Heart left ventricle (tissue), 13 donors: ENCODE results near the gene GALNT9.

Experiments used
- POLR2A ChIP-seq, 2 donors: fragments of 450-650 bp; IDR thresholded peaks; one replicate each; pipeline ENCODE4 v1.6.1; 2017; ENCODE audit warnings: antibody characterized with exemption in 2 of 2, mild to moderate bottlenecking in 2 of 2, moderate library complexity in 2 of 2
- TF ChIP-seq, protein P1 (sequence below), 12 donors: fragments of 200-600 bp; sonication (generic) in 4 of 12; IDR thresholded peaks; one replicate each; pipeline versions ENCODE4 v1.5.0 to v1.8.0; 2018 to 2022; ENCODE audit warnings: antibody characterized with exemption in 12 of 12, mild to moderate bottlenecking in 5 of 12
- donor health status: ischemic (EF 13 %, LVEDD 7.1; RV severe dilation, severe dysfunction).
- donor health status: DM: no; HTN: yes; CAD: no.
- donor health status: DM: no; HTN: no; CAD: no.
- donor health status: ischemic (EF 25% LVEDD 6.9; RV normal size, moderate dysfunction).
- donor health status: ischemic (EF 25% LVEDD 5.7; RV mildly dilated, moderate dysfunction).
- donor health status: ischemic (EF 35%, LVEDD 5.7; RV mildly dilated, moderate dysfunction).
- donor health status: nonischemic (EF 11% LVEDD 7.7; RV severe dilation, severe dysfunction).
- donor health status: DM: yes; HTN: yes; CAD: no.
- donor health status: PGD.
- donor health status: ischemic (EF 29% LVEDD 5.4; RV normal size, mild dysfunction).
- donor health status: nonischemic (EF 23%, LVEDD 6.1; RV moderate dilation, normal function).

DNA sequence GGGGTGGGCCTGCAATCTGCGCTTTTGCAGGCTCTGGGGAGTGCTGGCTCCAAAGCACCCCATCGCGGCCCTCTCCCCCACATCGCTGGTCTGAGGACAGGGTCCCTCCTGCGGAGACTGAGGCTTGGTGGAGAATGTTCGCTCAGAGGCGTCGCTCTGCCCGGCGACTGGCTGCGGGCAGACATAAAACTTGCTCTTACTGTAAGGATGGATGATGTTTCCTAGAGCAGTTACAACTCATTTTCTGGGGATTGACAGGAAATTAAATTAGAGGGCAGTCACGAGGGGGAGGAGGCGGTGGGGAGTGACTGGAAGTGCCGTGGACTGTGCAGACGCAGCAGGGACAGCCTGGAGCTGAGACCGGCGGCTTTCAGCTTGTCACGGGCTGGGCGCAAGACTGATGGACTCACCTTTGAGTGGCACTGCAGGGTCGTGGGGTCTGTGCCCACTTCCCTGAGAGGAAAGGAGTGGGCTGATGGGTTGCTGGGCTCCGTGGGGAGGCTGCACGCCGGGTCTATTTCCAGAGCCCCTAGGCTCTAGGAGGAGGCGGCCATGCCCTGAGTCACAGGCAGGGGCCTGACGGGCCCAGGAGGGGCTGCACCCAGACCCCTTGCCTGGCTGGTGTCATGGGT lies 152.4 kb downstream of the GALNT9 start:
- no peak for TF ChIP-seq POLR2A (IDR thresholded peaks at IDR 0.05)
- TF ChIP-seq, protein P1, sequence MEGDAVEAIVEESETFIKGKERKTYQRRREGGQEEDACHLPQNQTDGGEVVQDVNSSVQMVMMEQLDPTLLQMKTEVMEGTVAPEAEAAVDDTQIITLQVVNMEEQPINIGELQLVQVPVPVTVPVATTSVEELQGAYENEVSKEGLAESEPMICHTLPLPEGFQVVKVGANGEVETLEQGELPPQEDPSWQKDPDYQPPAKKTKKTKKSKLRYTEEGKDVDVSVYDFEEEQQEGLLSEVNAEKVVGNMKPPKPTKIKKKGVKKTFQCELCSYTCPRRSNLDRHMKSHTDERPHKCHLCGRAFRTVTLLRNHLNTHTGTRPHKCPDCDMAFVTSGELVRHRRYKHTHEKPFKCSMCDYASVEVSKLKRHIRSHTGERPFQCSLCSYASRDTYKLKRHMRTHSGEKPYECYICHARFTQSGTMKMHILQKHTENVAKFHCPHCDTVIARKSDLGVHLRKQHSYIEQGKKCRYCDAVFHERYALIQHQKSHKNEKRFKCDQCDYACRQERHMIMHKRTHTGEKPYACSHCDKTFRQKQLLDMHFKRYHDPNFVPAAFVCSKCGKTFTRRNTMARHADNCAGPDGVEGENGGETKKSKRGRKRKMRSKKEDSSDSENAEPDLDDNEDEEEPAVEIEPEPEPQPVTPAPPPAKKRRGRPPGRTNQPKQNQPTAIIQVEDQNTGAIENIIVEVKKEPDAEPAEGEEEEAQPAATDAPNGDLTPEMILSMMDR (IDR thresholded peaks at IDR 0.05): no peak
